GM19468 (cell line): ENCODE results near the gene ADCYAP1.
"Not testable (repeated sequence)": the region's sequence is repeated elsewhere in the genome, so short reads cannot be mapped to it uniquely, and the experiment has no call there.

Source experiments
- ATAC-seq: cut with Tn5 transposase; IDR thresholded peaks from one replicate; pipeline ENCODE4 v1.9.1; 2021; ENCODE audit warnings: mild to moderate bottlenecking, moderate library complexity, moderate number of reproducible peaks; ENCODE audit not compliant: unreplicated experiment; ENCODE audit errors: extremely low read depth

Gene ADCYAP1

GRCh38 chr18:904218-905090 is at the start of gene ADCYAP1:
TSS of gene ADCYAP1 (plus strand) at chr18:904871. CDS start at chr18:905387, 516 bp downstream.
- no peak for ATAC-seq

DNA sequence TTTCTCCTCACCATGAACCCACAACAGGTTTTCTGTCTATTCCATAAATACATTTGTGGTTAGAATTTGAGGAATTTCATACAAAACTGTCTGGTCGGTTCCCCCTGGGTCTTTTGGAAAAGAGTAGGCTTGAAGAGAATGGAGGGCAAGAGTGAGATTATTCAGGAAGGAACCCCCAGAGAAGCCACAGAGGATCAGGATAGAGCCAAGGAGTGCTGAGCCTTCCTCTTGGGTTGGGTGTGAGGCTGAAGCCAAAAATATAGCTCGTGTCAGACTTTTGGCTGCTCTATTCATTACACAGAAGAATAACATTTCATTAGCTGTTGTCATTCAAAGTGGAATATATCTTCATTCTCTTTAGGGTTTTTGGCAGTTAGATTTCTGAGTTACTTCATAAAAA is 46.7 kb upstream of the ADCYAP1 start:
- no peak for ATAC-seq

DNA sequence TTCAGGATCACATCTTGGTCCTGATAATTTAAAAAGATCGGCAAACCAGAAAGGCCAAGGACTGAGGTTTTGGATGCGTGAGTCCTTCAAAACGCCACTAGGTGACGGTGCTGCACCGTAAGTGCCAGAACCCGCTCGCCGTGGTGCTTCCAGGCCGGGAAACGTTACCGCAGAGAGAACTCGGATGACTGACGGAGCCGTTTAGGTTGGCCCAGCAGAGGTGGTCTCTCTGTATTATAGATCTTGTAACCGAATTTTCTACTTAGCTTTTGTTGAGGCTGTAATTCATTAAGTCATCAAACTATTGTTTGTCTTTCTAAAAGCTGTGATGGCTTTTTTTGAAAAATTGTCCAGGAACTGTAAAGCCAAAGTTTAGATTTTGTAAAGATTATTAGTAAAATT is 39.8 kb upstream of the ADCYAP1 start:
- ATAC-seq, result no peak

GRCh38 chr18:867257-867656 is 37.4 kb upstream of the ADCYAP1 start:
- ATAC-seq, result no peak

DNA sequence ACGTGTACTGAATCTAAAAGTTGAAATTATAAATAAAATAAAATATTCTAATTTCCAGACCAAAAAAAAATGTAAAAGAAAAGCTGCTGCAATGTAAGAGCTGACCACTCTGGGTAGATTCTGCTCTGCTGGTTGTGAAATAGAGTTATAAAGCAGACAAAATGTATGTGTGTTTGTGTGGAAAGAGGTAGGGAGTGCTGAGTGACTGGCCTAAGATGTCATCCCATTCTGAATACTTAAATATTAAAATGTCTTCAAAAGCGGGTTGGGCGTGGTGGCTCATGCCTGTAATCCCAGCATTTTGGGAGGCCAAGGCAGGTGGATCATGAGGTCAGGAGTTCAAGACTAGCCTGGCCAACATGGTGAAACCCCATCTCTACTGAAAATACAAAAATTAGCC is 31.2 kb upstream of the ADCYAP1 start:
- ATAC-seq, result not testable (repeated sequence)

- ATAC-seq, result no peak
These were observed 28.8 kb upstream of the ADCYAP1 start for GRCh38 chr18:875912-876311.

DNA sequence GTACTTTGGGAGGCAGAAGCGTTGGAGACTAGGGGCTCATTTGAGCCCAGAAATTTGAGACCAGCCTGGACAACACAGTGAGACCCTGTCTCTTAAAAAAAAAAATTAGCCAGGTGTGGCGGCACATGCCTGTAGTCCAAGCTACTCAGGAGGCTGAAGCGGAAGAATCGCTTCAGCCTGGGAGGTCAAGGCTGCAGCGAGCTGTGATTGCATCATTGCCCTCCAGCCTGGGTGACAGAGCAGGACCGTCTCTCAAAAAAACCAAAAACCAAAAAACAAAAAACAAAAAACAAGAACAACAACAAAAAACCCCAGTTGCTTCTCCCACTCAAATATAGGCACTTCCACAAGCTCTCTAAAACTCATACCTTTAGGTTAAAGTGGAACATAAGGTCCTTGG is 27.4 kb upstream of the ADCYAP1 start:
- ATAC-seq, result no peak

- no peak for ATAC-seq
These were observed 18.6 kb upstream of the ADCYAP1 start for GRCh38 chr18:886076-886475.

GRCh38 chr18:887716-888115 is 17.0 kb upstream of the ADCYAP1 start:
- ATAC-seq, result no peak

- ATAC-seq, result no peak
These were observed 12.4 kb upstream of the ADCYAP1 start for GRCh38 chr18:892316-892715.

DNA sequence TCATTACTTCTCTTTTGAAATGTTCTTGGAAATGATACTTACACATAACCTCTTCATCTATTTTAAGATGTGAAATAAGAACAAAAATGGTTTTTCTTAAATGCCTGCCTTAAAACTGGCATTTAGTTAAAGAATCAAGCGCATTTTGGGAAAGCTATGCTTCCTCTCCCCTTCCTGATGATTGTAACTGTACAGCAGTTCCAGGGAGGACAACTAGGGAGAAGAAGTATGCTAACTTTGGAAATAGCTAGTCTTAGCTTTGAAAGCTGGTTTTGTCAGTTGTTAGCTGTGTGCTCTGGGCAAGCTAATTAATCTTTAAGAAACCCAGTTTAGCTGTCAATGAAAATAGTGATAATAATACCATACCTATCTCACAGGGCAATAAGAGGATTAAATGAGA is 8.4 kb upstream of the ADCYAP1 start:
- ATAC-seq, result no peak

- ATAC-seq, result no peak
These were observed 2.9 kb upstream of the ADCYAP1 start for GRCh38 chr18:901761-902160.

GRCh38 chr18:902229-902628 is 2.4 kb upstream of the ADCYAP1 start:
- ATAC-seq, result no peak

- no peak for ATAC-seq
These were observed 970 bp upstream of the ADCYAP1 start for GRCh38 chr18:903701-904100.

DNA sequence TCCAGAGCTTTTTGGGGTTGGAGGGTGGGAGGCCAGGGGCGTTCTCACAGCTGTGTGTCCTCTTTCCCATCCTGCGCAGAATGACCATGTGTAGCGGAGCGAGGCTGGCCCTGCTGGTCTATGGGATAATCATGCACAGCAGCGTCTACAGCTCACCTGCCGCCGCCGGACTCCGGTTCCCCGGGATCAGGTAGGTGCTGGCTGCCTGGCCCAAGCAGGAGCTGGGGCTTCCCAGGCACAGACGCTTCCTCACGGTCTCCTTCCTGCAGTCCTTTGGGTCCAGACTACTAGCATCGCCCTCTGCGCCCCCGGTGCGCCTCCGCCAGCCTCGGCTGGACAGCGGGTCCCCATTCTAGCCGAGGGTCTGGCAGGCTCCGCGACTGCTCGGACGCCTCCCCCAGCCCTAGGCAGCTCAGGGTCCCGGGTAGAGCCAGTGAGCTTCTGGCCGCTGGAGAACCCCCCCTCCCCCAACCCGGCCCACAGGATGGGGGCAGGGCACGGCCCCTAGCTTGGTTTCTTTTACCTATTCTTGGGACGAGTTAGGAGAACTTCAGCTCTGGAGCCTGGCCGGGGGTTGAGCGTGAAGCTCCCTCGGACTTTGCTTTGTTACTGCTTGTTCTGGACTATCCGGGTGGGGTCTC is 756 bp downstream of the ADCYAP1 start:
- no peak for ATAC-seq

DNA sequence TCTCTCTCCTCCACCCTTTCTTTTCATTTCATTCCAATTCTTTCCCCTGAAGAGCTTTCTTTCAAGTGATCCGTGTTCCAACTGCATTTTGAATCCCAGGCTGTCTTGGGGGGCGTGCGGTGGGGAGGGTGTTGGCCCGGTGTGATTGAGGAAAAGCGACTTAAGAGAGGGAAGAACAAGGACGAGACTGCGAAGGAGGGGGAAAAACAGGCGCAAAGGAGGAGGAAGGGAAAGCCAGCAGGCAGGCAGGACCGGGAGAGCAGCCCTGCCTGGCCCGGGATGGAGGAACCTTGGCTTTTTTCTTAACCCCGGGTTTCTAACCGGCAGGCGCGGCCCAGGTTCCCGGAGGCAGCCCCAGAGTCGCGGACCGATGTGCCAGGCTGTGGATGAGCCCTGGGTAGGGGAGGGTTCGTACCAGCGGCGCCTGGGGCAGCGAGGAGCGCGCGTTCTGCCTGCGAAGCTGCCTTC is 1.3 kb downstream of the ADCYAP1 start:
- no peak for ATAC-seq

DNA sequence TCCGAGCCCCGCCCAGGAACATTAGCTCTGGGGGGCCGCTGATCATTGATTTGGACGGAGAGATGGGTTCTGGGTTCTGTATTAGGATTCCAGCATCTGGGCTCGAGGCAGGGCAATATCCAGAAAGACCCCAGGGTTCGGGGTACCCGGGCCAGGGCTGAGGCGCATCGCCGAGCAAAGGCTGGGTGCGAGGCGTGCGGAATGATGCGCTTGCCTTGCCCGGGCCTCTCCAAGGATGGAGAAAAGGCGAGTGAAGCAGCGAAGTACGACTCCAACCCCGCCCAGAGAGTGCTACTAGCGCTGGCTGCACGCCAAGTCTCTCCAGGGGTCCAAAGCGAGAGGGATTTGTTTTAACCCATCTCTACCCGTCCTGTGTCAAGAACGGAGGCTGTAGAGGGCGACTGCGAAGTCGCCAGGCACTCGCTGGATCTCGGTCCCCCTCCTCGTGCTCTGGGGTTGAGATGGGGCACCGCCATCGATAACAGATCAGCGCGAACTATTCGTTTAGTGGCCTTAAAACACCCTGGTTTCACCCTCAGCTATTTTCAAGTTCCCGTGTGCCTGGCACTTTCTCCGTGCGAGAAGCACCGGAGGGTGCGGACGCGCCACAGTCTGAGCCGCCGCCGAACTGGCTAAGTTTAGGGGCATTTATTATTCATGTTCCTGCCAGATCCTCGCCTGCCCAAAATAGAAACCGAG is 1.9 kb downstream of the ADCYAP1 start:
- no peak for ATAC-seq

GRCh38 chr18:907115-907884 is 2.6 kb downstream of the ADCYAP1 start:
- no peak for ATAC-seq

GRCh38 chr18:907885-908757 is 3.5 kb downstream of the ADCYAP1 start:
- no peak for ATAC-seq
